ENCODE results near the gene COX15. TPM values are rescaled to one million over a fixed set of nuclear protein-coding genes. Genes with fewer than 3 reads are reported as not detected.

The COX15 gene
- total RNA-seq (35.9 TPM), polyA plus RNA-seq (20.4 TPM)

GRCh38 chr10:99732033-99732842, at the start of gene COX15, which contains the start of gene CUTC:
Gene COX15 (minus strand): TSS chr10:99732127. CDS start chr10:99732049, 78 bp downstream.
Gene CUTC (plus strand): TSS chr10:99732234. CDS start chr10:99732349, 115 bp downstream.
- DNase-seq (ENCODE audit: extremely low spot score) = peak; percentile 92
- no peaks in the 10 kb centered on the region for H3K4me1 ChIP-seq (ENCODE audit: insufficient read depth)
- peak within 1 kb of the TSS; percentile 76 for H3K27ac ChIP-seq (ENCODE audit: low read depth)
- under 1% methylated on average over 73 of the region's 73 CpGs for WGBS
- peaks cover 3% of the 10 kb centered on the region for H3K36me3 ChIP-seq (ENCODE audit: insufficient read depth)
- peak within 1 kb of the TSS; percentile 68 for H3K4me3 ChIP-seq (ENCODE audit: low read depth, low read length)

GRCh38 chr10:99779335-99779734, 47.4 kb upstream of the COX15 start:
- no peaks in the 10 kb centered on the region for H3K36me3 ChIP-seq (ENCODE audit: insufficient read depth)
- no peak overlapping the region for H3K4me3 ChIP-seq (ENCODE audit: low read depth, low read length)
- WGBS = 14% methylated on average over 4 of the region's 4 CpGs
- H3K27ac ChIP-seq (ENCODE audit: low read depth) = peak overlapping the region; percentile 52
- peak; percentile 2 for DNase-seq (ENCODE audit: extremely low spot score)
- peaks cover 2% of the 10 kb centered on the region for H3K4me1 ChIP-seq (ENCODE audit: insufficient read depth)

GRCh38 chr10:99777918-99778714, 46.2 kb upstream of the COX15 start:
- 100% methylated on average over 1 of the region's 1 CpG for WGBS
- H3K4me3 ChIP-seq (ENCODE audit: low read depth, low read length) = no peak overlapping the region
- DNase-seq (ENCODE audit: extremely low spot score) = no peak
- H3K4me1 ChIP-seq (ENCODE audit: insufficient read depth) = peaks cover 2% of the 10 kb centered on the region
- H3K27ac ChIP-seq (ENCODE audit: low read depth) = no peak overlapping the region
- no peaks in the 10 kb centered on the region for H3K36me3 ChIP-seq (ENCODE audit: insufficient read depth)

- Histone ChIP-seq H3K27ac (ENCODE audit: low read depth) (no peak overlapping the region), H3K36me3 (ENCODE audit: insufficient read depth) (no peaks in the 10 kb centered on the region), H3K4me1 (ENCODE audit: insufficient read depth) (peaks cover 2% of the 10 kb centered on the region), H3K4me3 (ENCODE audit: low read depth, low read length) (no peak overlapping the region)
- DNase-seq (ENCODE audit: extremely low spot score) = no peak
These were observed 43.9 kb upstream of the COX15 start for GRCh38 chr10:99775850-99776249.

GRCh38 chr10:99770408-99771045, 38.6 kb upstream of the COX15 start:
- DNase-seq (ENCODE audit: extremely low spot score) = no peak
- Histone ChIP-seq H3K4me1 (ENCODE audit: insufficient read depth) (no peaks in the 10 kb centered on the region), H3K27ac (ENCODE audit: low read depth) (no peak overlapping the region), H3K36me3 (ENCODE audit: insufficient read depth) (no peaks in the 10 kb centered on the region), H3K4me3 (ENCODE audit: low read depth, low read length) (no peak overlapping the region)
- 77% methylated on average over 4 of the region's 4 CpGs for WGBS

GRCh38 chr10:99769706-99770105, 37.8 kb upstream of the COX15 start:
- H3K4me1 ChIP-seq (ENCODE audit: insufficient read depth) = no peaks in the 10 kb centered on the region
- no peak overlapping the region for H3K4me3 ChIP-seq (ENCODE audit: low read depth, low read length)
- no peaks in the 10 kb centered on the region for H3K36me3 ChIP-seq (ENCODE audit: insufficient read depth)
- WGBS = 92% methylated on average over 5 of the region's 5 CpGs
- H3K27ac ChIP-seq (ENCODE audit: low read depth) = no peak overlapping the region
- no peak for DNase-seq (ENCODE audit: extremely low spot score)

- Histone ChIP-seq H3K27ac (ENCODE audit: low read depth) (no peak overlapping the region), H3K4me3 (ENCODE audit: low read depth, low read length) (no peak overlapping the region), H3K4me1 (ENCODE audit: insufficient read depth) (no peaks in the 10 kb centered on the region), H3K36me3 (ENCODE audit: insufficient read depth) (no peaks in the 10 kb centered on the region)
- WGBS = 64% methylated on average over 2 of the region's 2 CpGs
- DNase-seq (ENCODE audit: extremely low spot score) = no peak
These were observed 36.6 kb upstream of the COX15 start for GRCh38 chr10:99768556-99768955.

- WGBS = 63% methylated on average over 5 of the region's 5 CpGs
- Histone ChIP-seq H3K36me3 (ENCODE audit: insufficient read depth) (no peaks in the 10 kb centered on the region), H3K27ac (ENCODE audit: low read depth) (no peak overlapping the region), H3K4me3 (ENCODE audit: low read depth, low read length) (no peak overlapping the region), H3K4me1 (ENCODE audit: insufficient read depth) (no peaks in the 10 kb centered on the region)
- no peak for DNase-seq (ENCODE audit: extremely low spot score)
These were observed 36.0 kb upstream of the COX15 start for GRCh38 chr10:99767901-99768300.

GRCh38 chr10:99766302-99766681, 34.4 kb upstream of the COX15 start:
- 73% methylated on average over 8 of the region's 8 CpGs for WGBS

GRCh38 chr10:99765672-99766301, 33.9 kb upstream of the COX15 start:
- Histone ChIP-seq H3K4me3 (ENCODE audit: low read depth, low read length) (no peak overlapping the region), H3K27ac (ENCODE audit: low read depth) (no peak overlapping the region), H3K4me1 (ENCODE audit: insufficient read depth) (no peaks in the 10 kb centered on the region), H3K36me3 (ENCODE audit: insufficient read depth) (no peaks in the 10 kb centered on the region)
- WGBS = 43% methylated on average over 4 of the region's 4 CpGs
- no peak for DNase-seq (ENCODE audit: extremely low spot score)

More at GRCh38 chr10:99766302-99766681, 34.4 kb upstream of the COX15 start:
- no peak for DNase-seq (ENCODE audit: extremely low spot score)
- no peak overlapping the region for H3K4me3 ChIP-seq (ENCODE audit: low read depth, low read length)
- H3K27ac ChIP-seq (ENCODE audit: low read depth) = no peak overlapping the region
- H3K36me3 ChIP-seq (ENCODE audit: insufficient read depth) = no peaks in the 10 kb centered on the region
- H3K4me1 ChIP-seq (ENCODE audit: insufficient read depth) = no peaks in the 10 kb centered on the region

GRCh38 chr10:99761365-99761764, 29.4 kb upstream of the COX15 start:
- Histone ChIP-seq H3K27ac (ENCODE audit: low read depth) (no peak overlapping the region), H3K36me3 (ENCODE audit: insufficient read depth) (peaks cover 1% of the 10 kb centered on the region), H3K4me1 (ENCODE audit: insufficient read depth) (no peaks in the 10 kb centered on the region), H3K4me3 (ENCODE audit: low read depth, low read length) (no peak overlapping the region)
- no peak for DNase-seq (ENCODE audit: extremely low spot score)

- DNase-seq (ENCODE audit: extremely low spot score) = no peak
- peaks cover 3% of the 10 kb centered on the region for H3K36me3 ChIP-seq (ENCODE audit: insufficient read depth)
- WGBS = 85% methylated on average over 1 of the region's 1 CpG
These were observed 28.4 kb upstream of the COX15 start for GRCh38 chr10:99760321-99760720.

GRCh38 chr10:99758211-99758891, 26.4 kb upstream of the COX15 start:
- H3K36me3 ChIP-seq (ENCODE audit: insufficient read depth) = peaks cover 3% of the 10 kb centered on the region
- DNase-seq (ENCODE audit: extremely low spot score) = peak; percentile 5
- H3K4me3 ChIP-seq (ENCODE audit: low read depth, low read length) = no peak overlapping the region
- WGBS = 38% methylated on average over 2 of the region's 2 CpGs
- H3K4me1 ChIP-seq (ENCODE audit: insufficient read depth) = no peaks in the 10 kb centered on the region
- peak overlapping the region; percentile 32 for H3K27ac ChIP-seq (ENCODE audit: low read depth)

More at GRCh38 chr10:99760321-99760720, 28.4 kb upstream of the COX15 start:
- Histone ChIP-seq H3K4me3 (ENCODE audit: low read depth, low read length) (no peak overlapping the region), H3K4me1 (ENCODE audit: insufficient read depth) (no peaks in the 10 kb centered on the region), H3K27ac (ENCODE audit: low read depth) (no peak overlapping the region)
